Liver (tissue), 3 donors: ENCODE results near the gene KYAT1.

Experiments
- GABPA ChIP-seq, 2 donors: IDR thresholded peaks in 1 of 2; conservative IDR thresholded peaks in 1 of 2; 2 replicates each; pipeline ENCODE4 v1.6.1; 2016; ENCODE audit warnings: antibody characterized with exemption in 2 of 2, mild to moderate bottlenecking in 1 of 2, moderate library complexity in 1 of 2
- HNF4A ChIP-seq, 2 donors: conservative IDR thresholded peaks; 2 replicates each; pipeline ENCODE4 v1.6.1; 2016; ENCODE audit warnings: antibody characterized with exemption in 2 of 2, mild to moderate bottlenecking in 2 of 2
- JUND ChIP-seq, 2 donors: IDR thresholded peaks; 2 replicates each; pipeline ENCODE4 v1.6.1; 2016; ENCODE audit warnings: antibody characterized with exemption in 2 of 2
- MAX ChIP-seq: IDR thresholded peaks from 2 replicates; pipeline ENCODE4 v1.6.1; 2016; ENCODE audit warnings: antibody characterized with exemption
- RAD21 ChIP-seq, 2 donors: IDR thresholded peaks; 2 replicates each; pipeline ENCODE4 v1.6.1; 2016; ENCODE audit warnings: antibody characterized with exemption in 2 of 2, mild to moderate bottlenecking in 2 of 2
- REST ChIP-seq: IDR thresholded peaks from 2 replicates; pipeline ENCODE4 v1.6.1; 2016; ENCODE audit warnings: antibody characterized with exemption, mild to moderate bottlenecking
- SP1 ChIP-seq: IDR thresholded peaks from 2 replicates; pipeline ENCODE4 v1.6.1; 2018; ENCODE audit warnings: antibody characterized with exemption, mild to moderate bottlenecking
- TAF1 ChIP-seq: conservative IDR thresholded peaks from 2 replicates; pipeline ENCODE4 v1.6.1; 2016; ENCODE audit warnings: antibody characterized with exemption, mild to moderate bottlenecking
- YY1 ChIP-seq: IDR thresholded peaks from 2 replicates; pipeline ENCODE4 v1.6.1; 2016; ENCODE audit warnings: antibody characterized with exemption, mild to moderate bottlenecking
- ZBTB33 ChIP-seq: IDR thresholded peaks from 2 replicates; pipeline ENCODE4 v1.6.1; 2016; ENCODE audit warnings: antibody characterized with exemption
- TF ChIP-seq, protein P1 (sequence below): fragments of 150-350 bp; IDR thresholded peaks from 2 replicates; pipeline ENCODE4 v1.5.1; 2017; ENCODE audit warnings: improper control_type of control experiment, low read depth, low read length; ENCODE audit not compliant: missing input control
- TF ChIP-seq, protein P2 (sequence below): IDR thresholded peaks from 2 replicates; pipeline ENCODE4 v1.6.1; 2016; ENCODE audit warnings: antibody characterized with exemption
- donor health status: healthy.
- donor health status: healthy.

GRCh38 chr9:128929560-128929959, 47.8 kb upstream of the KYAT1 start:
- TF ChIP-seq MAX (no peak), ZBTB33 (no peak), TAF1 (no peak), SP1 (no peak), REST (no peak), HNF4A (conservative IDR thresholded peaks at IDR 0.05) (no peak), YY1 (no peak), RAD21 (IDR thresholded peaks at IDR 0.05) (no peak), GABPA (IDR thresholded peaks at IDR 0.05 in 1 of 2, conservative IDR thresholded peaks at IDR 0.05 in 1 of 2) (no peak), JUND (IDR thresholded peaks at IDR 0.05) (no peak)
- TF ChIP-seq, protein P1, sequence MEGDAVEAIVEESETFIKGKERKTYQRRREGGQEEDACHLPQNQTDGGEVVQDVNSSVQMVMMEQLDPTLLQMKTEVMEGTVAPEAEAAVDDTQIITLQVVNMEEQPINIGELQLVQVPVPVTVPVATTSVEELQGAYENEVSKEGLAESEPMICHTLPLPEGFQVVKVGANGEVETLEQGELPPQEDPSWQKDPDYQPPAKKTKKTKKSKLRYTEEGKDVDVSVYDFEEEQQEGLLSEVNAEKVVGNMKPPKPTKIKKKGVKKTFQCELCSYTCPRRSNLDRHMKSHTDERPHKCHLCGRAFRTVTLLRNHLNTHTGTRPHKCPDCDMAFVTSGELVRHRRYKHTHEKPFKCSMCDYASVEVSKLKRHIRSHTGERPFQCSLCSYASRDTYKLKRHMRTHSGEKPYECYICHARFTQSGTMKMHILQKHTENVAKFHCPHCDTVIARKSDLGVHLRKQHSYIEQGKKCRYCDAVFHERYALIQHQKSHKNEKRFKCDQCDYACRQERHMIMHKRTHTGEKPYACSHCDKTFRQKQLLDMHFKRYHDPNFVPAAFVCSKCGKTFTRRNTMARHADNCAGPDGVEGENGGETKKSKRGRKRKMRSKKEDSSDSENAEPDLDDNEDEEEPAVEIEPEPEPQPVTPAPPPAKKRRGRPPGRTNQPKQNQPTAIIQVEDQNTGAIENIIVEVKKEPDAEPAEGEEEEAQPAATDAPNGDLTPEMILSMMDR: no peak
- TF ChIP-seq, protein P2, sequence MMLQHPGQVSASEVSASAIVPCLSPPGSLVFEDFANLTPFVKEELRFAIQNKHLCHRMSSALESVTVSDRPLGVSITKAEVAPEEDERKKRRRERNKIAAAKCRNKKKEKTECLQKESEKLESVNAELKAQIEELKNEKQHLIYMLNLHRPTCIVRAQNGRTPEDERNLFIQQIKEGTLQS: no peak
